HepG2 (cell line): ENCODE results near the gene TGFA. TPM values are rescaled to one million over a fixed set of nuclear protein-coding genes. Genes with fewer than 3 reads are reported as not detected.

ENCODE experiments used
- CREB3 ChIP-seq: sonication (generic); formaldehyde crosslinking; IDR thresholded peaks from 2 replicates; pipeline ENCODE4 v1.5.0; 2020; ENCODE audit warnings: missing genetic modification reagents
- FOXO1 ChIP-seq: sonication (generic); formaldehyde crosslinking; IDR thresholded peaks from 2 replicates; pipeline ENCODE4 v1.4.0; 2020; ENCODE audit warnings: missing genetic modification reagents
- HCFC1 ChIP-seq: fragments of 150-350 bp; IDR thresholded peaks from 2 replicates; pipeline ENCODE4 v1.6.1; 2014; ENCODE audit warnings: low read depth, low read length
- HNRNPH1 ChIP-seq: fragments of 200-400 bp; formaldehyde crosslinking; optimal IDR thresholded peaks from 2 replicates; pipeline ENCODE3; 2017; ENCODE audit warnings: mild to moderate bottlenecking, low read depth, low read length
- HOXD1 ChIP-seq: sonication (generic); formaldehyde crosslinking; IDR thresholded peaks from 2 replicates; pipeline ENCODE4 v1.5.0; 2020; ENCODE audit warnings: missing genetic modification reagents
- MATR3 ChIP-seq: sonication (generic); formaldehyde crosslinking; IDR thresholded peaks from 2 replicates; pipeline ENCODE4 v1.4.0; 2020; ENCODE audit warnings: missing genetic modification reagents
- SMYD3 ChIP-seq: sonication (generic); formaldehyde crosslinking; IDR thresholded peaks from 2 replicates; pipeline ENCODE4 v1.8.1; 2023; ENCODE audit warnings: mild to moderate bottlenecking, missing genetic modification reagents
- ZNF576 ChIP-seq: sonication (generic); formaldehyde crosslinking; IDR thresholded peaks from 2 replicates; pipeline ENCODE4 v1.4.0; 2020; ENCODE audit warnings: mild to moderate bottlenecking, missing genetic modification reagents
- ZNF746 ChIP-seq: sonication (generic); formaldehyde crosslinking; IDR thresholded peaks from 2 replicates; pipeline ENCODE4 v1.8.0; 2022; ENCODE audit warnings: mild to moderate bottlenecking, missing genetic modification reagents
- ZNF883 ChIP-seq: sonication (generic); formaldehyde crosslinking; IDR thresholded peaks from 2 replicates; pipeline ENCODE4 v1.5.1; 2020; ENCODE audit warnings: mild to moderate bottlenecking, missing genetic modification reagents; ENCODE audit errors: not compliant biosample characterization
- polyA plus RNA-seq, 8 experiments: library from polyadenylated mRNA; depleted of rRNA in 3 of 8; stranded (reverse) in 7 of 8; unstranded in 1 of 8; fragments of >200 nt; fragmentation: Illumina TruSeq in 4 of 8; extraction: Trizol in 4 of 8; gene quantifications; 2 replicates each; pipeline versions ENCODE4 v1.2.1 to v1.2.3, GENCODE V29; 2011 to 2016; ENCODE audit warnings: low read depth in 4 of 8, missing spikeins in 1 of 8, mixed read lengths in 1 of 8; ENCODE audit not compliant: insufficient read depth in 1 of 8
- total RNA-seq, 5 experiments: library from RNA; depleted of rRNA; stranded (reverse); fragments of >200 nt; fragmentation: Illumina TruSeq; extraction: Trizol; gene quantifications; 2 replicates each; pipeline ENCODE4 v1.2.3, GENCODE V29; 2016; ENCODE audit warnings: low read depth in 1 of 5
- TF ChIP-seq, protein P1 (sequence below): sonication (generic); formaldehyde crosslinking; IDR thresholded peaks from 2 replicates; pipeline ENCODE4 v1.5.0; 2020; ENCODE audit warnings: mild to moderate bottlenecking, missing genetic modification reagents, borderline replicate concordance
- TF ChIP-seq, protein P2 (sequence below), 2 experiments: sonication (generic) in 1 of 2; formaldehyde crosslinking in 1 of 2; IDR thresholded peaks; 2 replicates each; pipeline versions ENCODE4 v1.5.1 to v1.6.1; 2011 to 2020; ENCODE audit warnings: borderline replicate concordance in 1 of 2, low read depth in 1 of 2, low read length in 1 of 2, mild to moderate bottlenecking in 1 of 2, missing genetic modification reagents in 1 of 2, moderate library complexity in 1 of 2
- TF ChIP-seq, protein P3 (sequence below): sonication (generic); formaldehyde crosslinking; IDR thresholded peaks from 2 replicates; pipeline ENCODE4 v1.4.0; 2020; ENCODE audit warnings: missing genetic modification reagents
- TF ChIP-seq, protein P4 (sequence below): sonication (generic); formaldehyde crosslinking; IDR thresholded peaks from 2 replicates; pipeline ENCODE4 v1.5.1; 2020; ENCODE audit warnings: mild to moderate bottlenecking, missing genetic modification reagents, moderate library complexity

Gene TGFA
- total and polyA plus RNA-seq, 2 of the 13 experiments (the other 11 are each of a cell fraction or from before 2014, with no cell fraction given) = 7.8 to 15.3 TPM

DNA sequence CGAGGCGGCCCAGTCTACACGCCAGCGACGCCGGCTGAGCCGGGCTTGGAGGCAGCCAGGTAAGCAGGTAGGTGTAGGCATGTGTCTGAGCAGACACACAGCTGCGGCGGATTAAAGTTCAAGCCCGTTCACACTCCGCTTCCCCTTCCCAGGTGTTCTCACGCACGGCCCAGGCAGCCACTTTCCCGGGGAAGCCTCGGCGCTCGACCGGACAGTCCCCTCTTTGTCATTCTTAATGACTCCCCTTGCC lies 367 bp downstream of the TGFA start (continued):
- TF ChIP-seq, protein P1, sequence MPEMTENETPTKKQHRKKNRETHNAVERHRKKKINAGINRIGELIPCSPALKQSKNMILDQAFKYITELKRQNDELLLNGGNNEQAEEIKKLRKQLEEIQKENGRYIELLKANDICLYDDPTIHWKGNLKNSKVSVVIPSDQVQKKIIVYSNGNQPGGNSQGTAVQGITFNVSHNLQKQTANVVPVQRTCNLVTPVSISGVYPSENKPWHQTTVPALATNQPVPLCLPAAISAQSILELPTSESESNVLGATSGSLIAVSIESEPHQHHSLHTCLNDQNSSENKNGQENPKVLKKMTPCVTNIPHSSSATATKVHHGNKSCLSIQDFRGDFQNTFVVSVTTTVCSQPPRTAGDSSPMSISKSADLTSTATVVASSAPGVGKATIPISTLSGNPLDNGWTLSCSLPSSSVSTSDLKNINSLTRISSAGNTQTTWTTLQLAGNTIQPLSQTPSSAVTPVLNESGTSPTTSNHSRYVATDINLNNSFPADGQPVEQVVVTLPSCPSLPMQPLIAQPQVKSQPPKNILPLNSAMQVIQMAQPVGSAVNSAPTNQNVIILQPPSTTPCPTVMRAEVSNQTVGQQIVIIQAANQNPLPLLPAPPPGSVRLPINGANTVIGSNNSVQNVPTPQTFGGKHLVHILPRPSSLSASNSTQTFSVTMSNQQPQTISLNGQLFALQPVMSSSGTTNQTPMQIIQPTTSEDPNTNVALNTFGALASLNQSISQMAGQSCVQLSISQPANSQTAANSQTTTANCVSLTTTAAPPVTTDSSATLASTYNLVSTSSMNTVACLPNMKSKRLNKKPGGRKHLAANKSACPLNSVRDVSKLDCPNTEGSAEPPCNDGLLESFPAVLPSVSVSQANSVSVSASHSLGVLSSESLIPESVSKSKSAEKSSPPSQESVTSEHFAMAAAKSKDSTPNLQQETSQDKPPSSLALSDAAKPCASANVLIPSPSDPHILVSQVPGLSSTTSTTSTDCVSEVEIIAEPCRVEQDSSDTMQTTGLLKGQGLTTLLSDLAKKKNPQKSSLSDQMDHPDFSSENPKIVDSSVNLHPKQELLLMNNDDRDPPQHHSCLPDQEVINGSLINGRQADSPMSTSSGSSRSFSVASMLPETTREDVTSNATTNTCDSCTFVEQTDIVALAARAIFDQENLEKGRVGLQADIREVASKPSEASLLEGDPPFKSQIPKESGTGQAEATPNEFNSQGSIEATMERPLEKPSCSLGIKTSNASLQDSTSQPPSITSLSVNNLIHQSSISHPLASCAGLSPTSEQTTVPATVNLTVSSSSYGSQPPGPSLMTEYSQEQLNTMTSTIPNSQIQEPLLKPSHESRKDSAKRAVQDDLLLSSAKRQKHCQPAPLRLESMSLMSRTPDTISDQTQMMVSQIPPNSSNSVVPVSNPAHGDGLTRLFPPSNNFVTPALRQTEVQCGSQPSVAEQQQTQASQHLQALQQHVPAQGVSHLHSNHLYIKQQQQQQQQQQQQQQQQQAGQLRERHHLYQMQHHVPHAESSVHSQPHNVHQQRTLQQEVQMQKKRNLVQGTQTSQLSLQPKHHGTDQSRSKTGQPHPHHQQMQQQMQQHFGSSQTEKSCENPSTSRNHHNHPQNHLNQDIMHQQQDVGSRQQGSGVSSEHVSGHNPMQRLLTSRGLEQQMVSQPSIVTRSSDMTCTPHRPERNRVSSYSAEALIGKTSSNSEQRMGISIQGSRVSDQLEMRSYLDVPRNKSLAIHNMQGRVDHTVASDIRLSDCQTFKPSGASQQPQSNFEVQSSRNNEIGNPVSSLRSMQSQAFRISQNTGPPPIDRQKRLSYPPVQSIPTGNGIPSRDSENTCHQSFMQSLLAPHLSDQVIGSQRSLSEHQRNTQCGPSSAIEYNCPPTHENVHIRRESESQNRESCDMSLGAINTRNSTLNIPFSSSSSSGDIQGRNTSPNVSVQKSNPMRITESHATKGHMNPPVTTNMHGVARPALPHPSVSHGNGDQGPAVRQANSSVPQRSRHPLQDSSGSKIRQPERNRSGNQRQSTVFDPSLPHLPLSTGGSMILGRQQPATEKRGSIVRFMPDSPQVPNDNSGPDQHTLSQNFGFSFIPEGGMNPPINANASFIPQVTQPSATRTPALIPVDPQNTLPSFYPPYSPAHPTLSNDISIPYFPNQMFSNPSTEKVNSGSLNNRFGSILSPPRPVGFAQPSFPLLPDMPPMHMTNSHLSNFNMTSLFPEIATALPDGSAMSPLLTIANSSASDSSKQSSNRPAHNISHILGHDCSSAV (CRISPR knock-in tag) = 0 out of 2 replicates have a peak, but pooled peaks have one; percentile 29
- TF ChIP-seq FOXO1 (CRISPR knock-in tag) (no peak), SMYD3 (no peak; the same call in 1 of the 2 replicates), ZNF746 (CRISPR knock-in tag) (peak; percentile 16; the same call in 1 of the 2 replicates), ZNF576 (no peak), CREB3 (no peak; the same call in 1 of the 2 replicates), HOXD1 (CRISPR knock-in tag) (no peak), MATR3 (CRISPR knock-in tag) (no peak), HCFC1 (no peak), HNRNPH1 (no peak), ZNF883 (CRISPR knock-in tag) (no peak)
- TF ChIP-seq, protein P2, sequence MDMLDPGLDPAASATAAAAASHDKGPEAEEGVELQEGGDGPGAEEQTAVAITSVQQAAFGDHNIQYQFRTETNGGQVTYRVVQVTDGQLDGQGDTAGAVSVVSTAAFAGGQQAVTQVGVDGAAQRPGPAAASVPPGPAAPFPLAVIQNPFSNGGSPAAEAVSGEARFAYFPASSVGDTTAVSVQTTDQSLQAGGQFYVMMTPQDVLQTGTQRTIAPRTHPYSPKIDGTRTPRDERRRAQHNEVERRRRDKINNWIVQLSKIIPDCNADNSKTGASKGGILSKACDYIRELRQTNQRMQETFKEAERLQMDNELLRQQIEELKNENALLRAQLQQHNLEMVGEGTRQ (IDR thresholded peaks at IDR 0.05; ENCODE audit: low read depth, low read length) = no peak
- TF ChIP-seq, protein P2 (CRISPR knock-in tag; IDR thresholded peaks at IDR 0.05; ENCODE audit: borderline replicate concordance) = no peak
- TF ChIP-seq, protein P3, sequence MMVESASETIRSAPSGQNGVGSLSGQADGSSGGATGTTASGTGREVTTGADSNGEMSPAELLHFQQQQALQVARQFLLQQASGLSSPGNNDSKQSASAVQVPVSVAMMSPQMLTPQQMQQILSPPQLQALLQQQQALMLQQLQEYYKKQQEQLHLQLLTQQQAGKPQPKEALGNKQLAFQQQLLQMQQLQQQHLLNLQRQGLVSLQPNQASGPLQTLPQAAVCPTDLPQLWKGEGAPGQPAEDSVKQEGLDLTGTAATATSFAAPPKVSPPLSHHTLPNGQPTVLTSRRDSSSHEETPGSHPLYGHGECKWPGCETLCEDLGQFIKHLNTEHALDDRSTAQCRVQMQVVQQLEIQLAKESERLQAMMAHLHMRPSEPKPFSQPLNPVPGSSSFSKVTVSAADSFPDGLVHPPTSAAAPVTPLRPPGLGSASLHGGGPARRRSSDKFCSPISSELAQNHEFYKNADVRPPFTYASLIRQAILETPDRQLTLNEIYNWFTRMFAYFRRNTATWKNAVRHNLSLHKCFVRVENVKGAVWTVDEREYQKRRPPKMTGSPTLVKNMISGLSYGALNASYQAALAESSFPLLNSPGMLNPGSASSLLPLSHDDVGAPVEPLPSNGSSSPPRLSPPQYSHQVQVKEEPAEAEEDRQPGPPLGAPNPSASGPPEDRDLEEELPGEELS (CRISPR knock-in tag) = no peak
- TF ChIP-seq, protein P4, sequence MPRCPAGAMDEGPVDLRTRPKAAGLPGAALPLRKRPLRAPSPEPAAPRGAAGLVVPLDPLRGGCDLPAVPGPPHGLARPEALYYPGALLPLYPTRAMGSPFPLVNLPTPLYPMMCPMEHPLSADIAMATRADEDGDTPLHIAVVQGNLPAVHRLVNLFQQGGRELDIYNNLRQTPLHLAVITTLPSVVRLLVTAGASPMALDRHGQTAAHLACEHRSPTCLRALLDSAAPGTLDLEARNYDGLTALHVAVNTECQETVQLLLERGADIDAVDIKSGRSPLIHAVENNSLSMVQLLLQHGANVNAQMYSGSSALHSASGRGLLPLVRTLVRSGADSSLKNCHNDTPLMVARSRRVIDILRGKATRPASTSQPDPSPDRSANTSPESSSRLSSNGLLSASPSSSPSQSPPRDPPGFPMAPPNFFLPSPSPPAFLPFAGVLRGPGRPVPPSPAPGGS (CRISPR knock-in tag) = no peak
